Small intestine (tissue), 7 donors: Measurements from ENCODE around the gene TMEM185A. TPM values are rescaled to one million over a fixed set of nuclear protein-coding genes. Genes with fewer than 3 reads are reported as not detected.
"Not testable (repeated sequence)": the region's sequence is repeated elsewhere in the genome, so short reads cannot be mapped to it uniquely, and the experiment has no call there.

Source experiments
- DNase-seq, 2 donors: peaks; one replicate each; pipeline versions ENCODE4 v3.0.0 to v3.0.0-alpha.2; 2013
- FAIRE-seq: peaks from 2 replicates; lab custom pipeline; 2012; peaks lifted over from hg19 to GRCh38; lab: Jason Lieb, UNC
- H3K27ac ChIP-seq, 3 donors: one replicate each; pipeline ENCODE4 v1.5.1; 2013; ENCODE audit warnings: low read length in 2 of 3, mild to moderate bottlenecking in 2 of 3, control low read depth in 1 of 3, inconsistent platforms in 1 of 3, low read depth in 1 of 3, moderate library complexity in 1 of 3
- H3K27me3 ChIP-seq, 3 donors: one replicate each; pipeline ENCODE4 v1.6.1; 2013; ENCODE audit warnings: low read length in 3 of 3, inconsistent platforms in 1 of 3; ENCODE audit not compliant: control insufficient read depth in 3 of 3, insufficient read depth in 3 of 3
- H3K36me3 ChIP-seq, 3 donors: one replicate each; pipeline ENCODE4 v1.6.1; 2013; ENCODE audit warnings: low read length in 3 of 3, inconsistent platforms in 1 of 3, low read depth in 1 of 3, mild to moderate bottlenecking in 1 of 3, moderate library complexity in 1 of 3; ENCODE audit not compliant: control insufficient read depth in 3 of 3, insufficient read depth in 2 of 3
- H3K4me1 ChIP-seq, 3 donors: one replicate each; pipeline ENCODE4 v1.6.1; 2013; ENCODE audit warnings: low read length in 2 of 3, inconsistent platforms in 1 of 3, low read depth in 1 of 3, mild to moderate bottlenecking in 1 of 3, moderate library complexity in 1 of 3; ENCODE audit not compliant: control insufficient read depth in 3 of 3, insufficient read depth in 2 of 3
- H3K4me3 ChIP-seq, 3 donors: one replicate each; pipeline ENCODE4 v1.5.1; 2013; ENCODE audit warnings: low read length in 3 of 3, control low read depth in 1 of 3, inconsistent platforms in 1 of 3, low read depth in 1 of 3, mild to moderate bottlenecking in 1 of 3, moderate library complexity in 1 of 3
- H3K9me3 ChIP-seq, 2 donors: one replicate each; pipeline ENCODE4 v1.6.1; 2013; ENCODE audit warnings: low read depth in 1 of 2, low read length in 1 of 2; ENCODE audit not compliant: control insufficient read depth in 2 of 2, insufficient read depth in 1 of 2
- WGBS, 3 donors: extraction: QIAGEN DNeasy Blood & Tissue Kit; methylation state at CpG; one replicate each; pipeline ENCODE4 v1.1.7; 2013; 5-methylcytosine and 5-hydroxymethylcytosine counted together
- polyA plus RNA-seq, 4 donors: library from polyadenylated mRNA; stranded (reverse) in 3 of 4; unstranded in 1 of 4; fragments of 200-250 nt in 3 of 4; fragments of 120-200 nt in 1 of 4; gene quantifications; one replicate each; pipeline versions ENCODE4 v1.2.1 to v1.2.3, GENCODE V29; 2013
- donor health status: healthy with polysubstance abuse.
- donor health status: control.
- donor health status: control.
- donor health status: Bipolar disorder and iron deficiency.
- donor health status: healthy.

Gene TMEM185A
- polyA plus RNA-seq, 4 donors = 5.4 to 32.1 (median 9.7) TPM

DNA sequence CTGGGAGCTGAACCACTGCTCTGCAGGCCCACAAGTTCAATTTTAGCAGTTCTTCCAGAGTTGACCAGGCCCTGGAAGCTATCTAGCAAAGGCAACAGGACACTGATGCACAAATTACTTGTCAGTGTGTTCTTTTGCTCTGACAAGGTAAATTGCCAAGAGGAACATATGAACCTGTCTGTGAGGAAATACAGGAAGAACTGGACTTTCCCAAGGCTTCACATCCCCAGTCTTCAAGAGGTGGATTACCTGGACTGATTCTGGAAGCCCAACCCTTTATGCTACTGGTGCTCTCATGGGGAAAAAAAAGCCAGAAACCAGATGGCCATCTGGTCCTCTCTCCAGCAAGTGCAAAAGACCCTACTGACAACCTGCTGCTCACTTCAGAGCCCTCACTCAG, 1.9 kb upstream of the TMEM185A start:
- Histone ChIP-seq H3K4me1 (peaks cover 0 to 15% (median 4%) of the 10 kb centered on the region in 3 donors), H3K36me3 (no peaks in the 10 kb centered on the region), H3K9me3 (no peaks in the 10 kb centered on the region), H3K27me3 (peaks cover 0 to 2% (median 0%) of the 10 kb centered on the region in 3 donors), H3K27ac (no peak overlapping the region), H3K4me3 (no peak overlapping the region)
- FAIRE-seq (no peak), DNase-seq (no peak)

DNA sequence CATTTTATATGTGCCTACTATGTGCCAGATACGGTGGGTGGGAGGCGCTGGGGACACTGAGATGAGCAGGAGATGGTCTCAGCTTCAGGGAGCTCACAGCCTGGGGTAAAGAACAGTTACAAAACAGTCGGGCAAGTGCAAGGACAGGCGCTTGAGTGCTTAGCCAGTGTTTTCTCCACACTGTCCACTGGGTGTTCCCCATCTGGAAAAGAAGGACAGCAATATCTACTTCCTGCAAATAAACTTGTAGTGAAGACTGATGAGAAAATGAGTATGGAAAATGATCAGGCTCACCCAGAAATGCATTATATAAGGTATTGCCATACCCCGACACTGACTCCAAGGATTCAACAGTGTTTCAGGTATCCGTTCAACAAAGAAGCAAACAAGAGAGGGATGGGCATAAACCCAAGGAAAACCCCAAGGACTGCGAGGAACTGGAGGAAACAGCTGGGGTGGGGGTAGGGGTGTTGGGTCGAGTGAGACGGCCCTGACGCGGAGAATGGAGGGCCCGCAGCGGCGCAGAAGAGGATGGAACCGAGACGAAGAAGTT, 835 bp downstream of the TMEM185A start:
- H3K36me3 ChIP-seq = no peaks in the 10 kb centered on the region
- FAIRE-seq (no peak), DNase-seq (peak; percentile 26 to 32)
- H3K4me3 ChIP-seq = peak overlapping the region; percentile 56 to 88 (median 57)
- WGBS, 3 donors = 6 to 48% (median 23%) methylated on average over 16 of the region's 16 CpGs
- H3K27me3 ChIP-seq = peaks cover 0 to 2% (median 0%) of the 10 kb centered on the region in 3 donors
- H3K4me1 ChIP-seq = peaks cover 0 to 19% (median 4%) of the 10 kb centered on the region in 3 donors
- peak overlapping the region; percentile 31 to 48 (median 39) for H3K27ac ChIP-seq
- no peaks in the 10 kb centered on the region for H3K9me3 ChIP-seq

DNA sequence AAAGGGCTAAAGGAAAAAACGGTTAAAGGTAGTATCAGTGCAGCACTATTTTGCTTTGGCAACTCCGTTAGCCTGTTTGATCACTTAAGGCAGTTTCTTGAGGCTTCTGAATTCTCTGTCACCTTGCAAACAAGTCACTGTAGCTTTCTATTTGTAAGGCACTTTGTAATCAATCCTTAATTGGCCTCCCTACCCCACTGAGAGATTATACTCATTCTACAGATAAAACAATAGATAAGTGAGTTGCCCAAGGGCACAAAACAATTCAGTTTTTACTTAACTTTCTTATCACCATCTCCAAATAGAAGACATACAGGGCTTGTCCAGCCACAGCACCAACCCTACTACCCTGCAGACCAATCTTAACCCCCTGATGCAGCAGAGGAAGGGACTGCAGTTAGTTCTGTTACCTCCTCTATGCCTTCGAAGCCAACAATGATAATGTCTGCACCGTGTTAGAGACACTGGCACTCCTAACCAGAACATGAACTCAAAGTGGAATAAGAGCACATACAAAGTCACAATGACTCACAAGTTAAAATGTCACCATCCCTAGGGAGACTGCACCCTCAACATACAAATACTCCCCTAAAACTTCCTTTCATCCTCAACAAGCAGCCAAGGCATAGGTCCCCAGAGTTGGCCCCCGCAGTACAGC, 1.7 kb downstream of the TMEM185A start:
- H3K27me3 ChIP-seq = peaks cover 0 to 2% (median 0%) of the 10 kb centered on the region in 3 donors
- no peak overlapping the region for H3K27ac ChIP-seq
- H3K36me3 ChIP-seq = no peaks in the 10 kb centered on the region
- H3K4me3 ChIP-seq = peak overlapping the region in 1 of 3 donors; percentile 56
- 49 to 71% (median 55%) methylated on average over 5 of the region's 5 CpGs for WGBS, 3 donors
- no peaks in the 10 kb centered on the region for H3K9me3 ChIP-seq
- FAIRE-seq (no peak), DNase-seq (no peak)
- H3K4me1 ChIP-seq = peaks cover 0 to 19% (median 4%) of the 10 kb centered on the region in 3 donors

DNA sequence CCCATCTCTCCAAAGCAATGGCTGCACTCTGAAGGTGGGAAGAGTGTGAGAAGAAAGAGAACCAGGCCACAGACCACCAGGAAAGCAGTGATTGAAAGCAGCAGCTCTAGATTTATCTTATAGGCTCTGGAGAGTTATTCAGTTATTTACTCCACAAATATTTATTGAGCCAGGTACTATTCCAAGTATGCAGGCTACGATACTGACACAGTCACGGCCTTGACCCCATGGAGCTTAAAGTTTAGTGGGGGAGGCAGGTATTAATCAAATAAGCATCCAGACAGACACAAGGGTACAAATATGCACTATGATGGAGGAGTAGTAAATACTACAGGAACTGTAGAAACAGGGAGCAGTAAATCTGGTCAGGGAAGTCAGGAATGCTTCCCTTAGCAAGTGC, 2.8 kb downstream of the TMEM185A start:
- no peak for FAIRE-seq
- 65 to 95% (median 92%) methylated on average over 2 of the region's 2 CpGs for WGBS, 3 donors
- Histone ChIP-seq H3K4me1 (peaks cover 0 to 19% (median 4%) of the 10 kb centered on the region in 3 donors), H3K36me3 (no peaks in the 10 kb centered on the region), H3K27me3 (no peaks in the 10 kb centered on the region), H3K9me3 (no peaks in the 10 kb centered on the region), H3K4me3 (no peak overlapping the region), H3K27ac (no peak overlapping the region)
- no peak for DNase-seq

DNA sequence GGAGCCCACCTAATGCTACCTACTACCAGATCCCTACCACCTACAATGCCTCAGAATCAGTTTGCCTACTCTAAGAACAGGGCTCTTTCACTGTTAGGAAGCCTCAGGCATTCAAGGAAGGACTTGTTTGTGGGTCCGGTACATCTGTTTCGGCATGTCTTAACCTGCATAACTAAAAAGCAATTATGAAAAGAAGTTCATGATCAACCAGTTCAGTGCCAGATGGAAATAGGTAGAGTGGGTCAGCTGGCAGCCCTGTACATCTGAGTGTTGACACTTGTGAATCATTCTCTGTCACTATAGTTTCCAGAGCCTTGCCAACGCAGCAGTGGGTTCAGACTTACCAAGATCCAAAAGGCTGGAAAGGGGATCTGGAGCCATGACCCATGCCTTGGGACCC, 3.3 kb downstream of the TMEM185A start:
- peaks cover 0 to 19% (median 4%) of the 10 kb centered on the region in 3 donors for H3K4me1 ChIP-seq
- no peak for FAIRE-seq
- no peaks in the 10 kb centered on the region for H3K36me3 ChIP-seq
- no peak overlapping the region for H3K27ac ChIP-seq
- no peaks in the 10 kb centered on the region for H3K27me3 ChIP-seq
- WGBS, 3 donors = 95 to 97% (median 97%) methylated on average over 3 of the region's 3 CpGs
- no peak for DNase-seq
- H3K4me3 ChIP-seq = no peak overlapping the region
- H3K9me3 ChIP-seq = no peaks in the 10 kb centered on the region

DNA sequence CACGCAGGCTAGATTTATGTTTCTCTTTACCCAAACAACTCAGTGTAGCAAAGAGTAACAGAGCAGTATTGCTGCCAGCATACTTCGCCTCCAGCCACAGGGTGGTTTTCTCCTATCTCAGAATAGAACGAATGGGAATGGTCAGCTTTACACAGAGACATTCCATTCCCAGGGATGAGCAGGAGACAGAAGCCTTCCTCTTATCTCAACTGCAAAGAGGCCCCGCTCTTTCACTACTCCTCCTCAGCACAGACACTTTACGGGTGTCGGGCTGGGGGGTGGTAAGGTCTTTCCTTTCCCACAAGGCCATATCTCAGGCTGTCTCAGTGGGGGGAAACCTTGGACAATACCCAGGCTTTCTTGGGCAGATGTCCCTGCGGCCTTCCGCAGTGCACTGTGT, 4.8 kb downstream of the TMEM185A start:
- H3K27ac ChIP-seq = peak overlapping the region in 1 of 3 donors; percentile 48

DNA sequence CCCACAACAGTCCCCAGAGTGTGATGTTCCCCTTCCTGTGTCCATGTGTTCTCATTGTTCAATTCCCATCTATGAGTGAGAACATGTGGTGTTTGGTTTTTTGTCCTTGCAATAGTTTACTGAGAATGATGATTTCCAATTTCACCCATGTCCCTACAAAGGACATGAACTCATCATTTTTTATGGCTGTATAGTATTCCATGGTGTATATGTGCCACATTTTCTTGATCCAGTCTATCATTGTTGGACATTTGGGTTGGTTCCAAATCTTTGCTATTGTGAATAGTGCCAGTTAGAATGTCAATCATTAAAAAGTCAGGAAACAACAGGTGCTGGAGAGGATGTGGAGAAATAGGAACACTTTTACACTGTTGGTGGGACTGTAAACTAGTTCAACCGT, 11.9 kb downstream of the TMEM185A start:
- H3K27ac ChIP-seq, H3K4me3 ChIP-seq, H3K27me3 ChIP-seq, H3K36me3 ChIP-seq, FAIRE-seq, H3K9me3 ChIP-seq, DNase-seq, H3K4me1 ChIP-seq: not testable (repeated sequence)
- no CpG with 5 or more reads among the region's 1 CpG for WGBS, 3 donors

More for the DNA sequence above, 4.8 kb downstream of the TMEM185A start:
- not testable (repeated sequence) for H3K9me3 ChIP-seq, DNase-seq, H3K27me3 ChIP-seq, H3K36me3 ChIP-seq, FAIRE-seq
- WGBS, 3 donors = 70 to 76% (median 76%) methylated on average over 8 of the region's 8 CpGs
- peak overlapping the region in 1 of 3 donors; percentile 10 for H3K4me3 ChIP-seq
- peaks cover 0 to 16% (median 4%) of the 10 kb centered on the region in 3 donors for H3K4me1 ChIP-seq

DNA sequence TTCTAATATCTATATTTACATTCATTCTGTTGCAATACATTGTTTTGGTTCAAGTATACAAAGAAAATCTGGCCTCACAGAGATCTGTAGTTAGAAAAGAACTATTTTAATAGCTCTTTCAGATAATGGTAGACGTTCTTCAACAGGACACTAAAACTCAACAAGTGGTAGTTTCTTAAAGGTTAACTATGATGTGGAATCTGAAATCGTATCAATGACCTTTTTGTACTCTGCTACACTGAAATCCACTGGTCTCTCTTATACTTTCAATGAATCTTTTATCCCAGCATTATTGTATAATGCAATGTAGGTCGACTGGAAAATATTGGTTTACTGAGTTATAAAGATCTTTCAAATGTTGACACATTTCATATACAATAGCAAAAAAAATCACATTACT, 12.7 kb downstream of the TMEM185A start:
- H3K27me3 ChIP-seq = no peaks in the 10 kb centered on the region
- WGBS, 3 donors = 56 to 80% (median 73%) methylated on average over 3 of the region's 3 CpGs
- H3K27ac ChIP-seq = no peak overlapping the region
- no peaks in the 10 kb centered on the region for H3K36me3 ChIP-seq
- H3K4me1 ChIP-seq = no peaks in the 10 kb centered on the region
- DNase-seq (no peak), FAIRE-seq (peak; percentile 76)
- peaks cover 0 to 2% of the 10 kb centered on the region in 2 donors for H3K9me3 ChIP-seq
- H3K4me3 ChIP-seq = no peak overlapping the region
